Measurements from ENCODE around the gene TPM3.
"Not testable (repeated sequence)": the region's sequence is repeated elsewhere in the genome, so short reads cannot be mapped to it uniquely, and the experiment has no call there.

The TPM3 gene

DNA sequence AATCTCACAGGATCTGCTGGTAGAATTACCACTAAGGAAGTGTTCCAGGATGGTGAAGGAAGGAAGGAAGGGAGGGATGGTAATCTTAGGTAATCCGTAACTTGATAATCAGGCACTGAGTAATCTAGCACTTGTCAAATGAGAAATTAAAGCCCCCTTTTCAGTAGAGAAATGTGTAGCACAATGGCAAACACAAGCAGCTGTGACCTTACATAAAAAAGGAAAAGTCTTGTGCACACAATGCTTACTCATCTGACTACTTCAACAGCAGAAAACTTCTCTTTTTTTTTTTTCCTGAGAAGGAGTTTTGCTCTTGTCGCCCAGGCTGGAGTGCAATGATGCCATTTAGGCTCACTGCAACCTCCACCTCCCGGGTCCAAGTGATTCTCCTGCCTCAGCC, 43.1 kb downstream of the TPM3 start:
- ATAC-seq: no peak
- TF ChIP-seq, protein P1, sequence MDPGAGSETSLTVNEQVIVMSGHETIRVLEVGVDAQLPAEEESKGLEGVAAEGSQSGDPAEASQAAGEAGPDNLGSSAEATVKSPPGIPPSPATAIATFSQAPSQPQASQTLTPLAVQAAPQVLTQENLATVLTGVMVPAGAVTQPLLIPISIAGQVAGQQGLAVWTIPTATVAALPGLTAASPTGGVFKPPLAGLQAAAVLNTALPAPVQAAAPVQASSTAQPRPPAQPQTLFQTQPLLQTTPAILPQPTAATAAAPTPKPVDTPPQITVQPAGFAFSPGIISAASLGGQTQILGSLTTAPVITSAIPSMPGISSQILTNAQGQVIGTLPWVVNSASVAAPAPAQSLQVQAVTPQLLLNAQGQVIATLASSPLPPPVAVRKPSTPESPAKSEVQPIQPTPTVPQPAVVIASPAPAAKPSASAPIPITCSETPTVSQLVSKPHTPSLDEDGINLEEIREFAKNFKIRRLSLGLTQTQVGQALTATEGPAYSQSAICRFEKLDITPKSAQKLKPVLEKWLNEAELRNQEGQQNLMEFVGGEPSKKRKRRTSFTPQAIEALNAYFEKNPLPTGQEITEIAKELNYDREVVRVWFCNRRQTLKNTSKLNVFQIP (CRISPR knock-in tag; IDR thresholded peaks at IDR 0.05; ENCODE audit: borderline replicate concordance, low read depth): no peak
- TF ChIP-seq ZFP30 (CRISPR knock-in tag; IDR thresholded peaks at IDR 0.05): no peak
- TF ChIP-seq, protein P2, sequence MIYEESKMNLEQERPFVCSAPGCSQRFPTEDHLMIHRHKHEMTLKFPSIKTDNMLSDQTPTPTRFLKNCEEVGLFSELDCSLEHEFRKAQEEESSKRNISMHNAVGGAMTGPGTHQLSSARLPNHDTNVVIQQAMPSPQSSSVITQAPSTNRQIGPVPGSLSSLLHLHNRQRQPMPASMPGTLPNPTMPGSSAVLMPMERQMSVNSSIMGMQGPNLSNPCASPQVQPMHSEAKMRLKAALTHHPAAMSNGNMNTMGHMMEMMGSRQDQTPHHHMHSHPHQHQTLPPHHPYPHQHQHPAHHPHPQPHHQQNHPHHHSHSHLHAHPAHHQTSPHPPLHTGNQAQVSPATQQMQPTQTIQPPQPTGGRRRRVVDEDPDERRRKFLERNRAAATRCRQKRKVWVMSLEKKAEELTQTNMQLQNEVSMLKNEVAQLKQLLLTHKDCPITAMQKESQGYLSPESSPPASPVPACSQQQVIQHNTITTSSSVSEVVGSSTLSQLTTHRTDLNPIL (CRISPR knock-in tag; IDR thresholded peaks at IDR 0.05; ENCODE audit: low read depth): no peak
- TF ChIP-seq ZNF70 (CRISPR knock-in tag; IDR thresholded peaks at IDR 0.05): no peak
- TF ChIP-seq ZC3H10 (CRISPR knock-in tag; IDR thresholded peaks at IDR 0.05): no peak
- TF ChIP-seq, protein P3, sequence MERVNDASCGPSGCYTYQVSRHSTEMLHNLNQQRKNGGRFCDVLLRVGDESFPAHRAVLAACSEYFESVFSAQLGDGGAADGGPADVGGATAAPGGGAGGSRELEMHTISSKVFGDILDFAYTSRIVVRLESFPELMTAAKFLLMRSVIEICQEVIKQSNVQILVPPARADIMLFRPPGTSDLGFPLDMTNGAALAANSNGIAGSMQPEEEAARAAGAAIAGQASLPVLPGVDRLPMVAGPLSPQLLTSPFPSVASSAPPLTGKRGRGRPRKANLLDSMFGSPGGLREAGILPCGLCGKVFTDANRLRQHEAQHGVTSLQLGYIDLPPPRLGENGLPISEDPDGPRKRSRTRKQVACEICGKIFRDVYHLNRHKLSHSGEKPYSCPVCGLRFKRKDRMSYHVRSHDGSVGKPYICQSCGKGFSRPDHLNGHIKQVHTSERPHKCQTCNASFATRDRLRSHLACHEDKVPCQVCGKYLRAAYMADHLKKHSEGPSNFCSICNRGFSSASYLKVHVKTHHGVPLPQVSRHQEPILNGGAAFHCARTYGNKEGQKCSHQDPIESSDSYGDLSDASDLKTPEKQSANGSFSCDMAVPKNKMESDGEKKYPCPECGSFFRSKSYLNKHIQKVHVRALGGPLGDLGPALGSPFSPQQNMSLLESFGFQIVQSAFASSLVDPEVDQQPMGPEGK (CRISPR knock-in tag; IDR thresholded peaks at IDR 0.05; ENCODE audit: borderline replicate concordance): no peak
- TF ChIP-seq, protein P4, sequence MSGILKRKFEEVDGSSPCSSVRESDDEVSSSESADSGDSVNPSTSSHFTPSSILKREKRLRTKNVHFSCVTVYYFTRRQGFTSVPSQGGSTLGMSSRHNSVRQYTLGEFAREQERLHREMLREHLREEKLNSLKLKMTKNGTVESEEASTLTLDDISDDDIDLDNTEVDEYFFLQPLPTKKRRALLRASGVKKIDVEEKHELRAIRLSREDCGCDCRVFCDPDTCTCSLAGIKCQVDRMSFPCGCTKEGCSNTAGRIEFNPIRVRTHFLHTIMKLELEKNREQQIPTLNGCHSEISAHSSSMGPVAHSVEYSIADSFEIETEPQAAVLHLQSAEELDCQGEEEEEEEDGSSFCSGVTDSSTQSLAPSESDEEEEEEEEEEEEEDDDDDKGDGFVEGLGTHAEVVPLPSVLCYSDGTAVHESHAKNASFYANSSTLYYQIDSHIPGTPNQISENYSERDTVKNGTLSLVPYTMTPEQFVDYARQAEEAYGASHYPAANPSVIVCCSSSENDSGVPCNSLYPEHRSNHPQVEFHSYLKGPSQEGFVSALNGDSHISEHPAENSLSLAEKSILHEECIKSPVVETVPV (CRISPR knock-in tag; IDR thresholded peaks at IDR 0.05): no peak
- TF ChIP-seq TOX (CRISPR knock-in tag; IDR thresholded peaks at IDR 0.05; ENCODE audit: borderline replicate concordance): no peak
- TF ChIP-seq, protein P5, sequence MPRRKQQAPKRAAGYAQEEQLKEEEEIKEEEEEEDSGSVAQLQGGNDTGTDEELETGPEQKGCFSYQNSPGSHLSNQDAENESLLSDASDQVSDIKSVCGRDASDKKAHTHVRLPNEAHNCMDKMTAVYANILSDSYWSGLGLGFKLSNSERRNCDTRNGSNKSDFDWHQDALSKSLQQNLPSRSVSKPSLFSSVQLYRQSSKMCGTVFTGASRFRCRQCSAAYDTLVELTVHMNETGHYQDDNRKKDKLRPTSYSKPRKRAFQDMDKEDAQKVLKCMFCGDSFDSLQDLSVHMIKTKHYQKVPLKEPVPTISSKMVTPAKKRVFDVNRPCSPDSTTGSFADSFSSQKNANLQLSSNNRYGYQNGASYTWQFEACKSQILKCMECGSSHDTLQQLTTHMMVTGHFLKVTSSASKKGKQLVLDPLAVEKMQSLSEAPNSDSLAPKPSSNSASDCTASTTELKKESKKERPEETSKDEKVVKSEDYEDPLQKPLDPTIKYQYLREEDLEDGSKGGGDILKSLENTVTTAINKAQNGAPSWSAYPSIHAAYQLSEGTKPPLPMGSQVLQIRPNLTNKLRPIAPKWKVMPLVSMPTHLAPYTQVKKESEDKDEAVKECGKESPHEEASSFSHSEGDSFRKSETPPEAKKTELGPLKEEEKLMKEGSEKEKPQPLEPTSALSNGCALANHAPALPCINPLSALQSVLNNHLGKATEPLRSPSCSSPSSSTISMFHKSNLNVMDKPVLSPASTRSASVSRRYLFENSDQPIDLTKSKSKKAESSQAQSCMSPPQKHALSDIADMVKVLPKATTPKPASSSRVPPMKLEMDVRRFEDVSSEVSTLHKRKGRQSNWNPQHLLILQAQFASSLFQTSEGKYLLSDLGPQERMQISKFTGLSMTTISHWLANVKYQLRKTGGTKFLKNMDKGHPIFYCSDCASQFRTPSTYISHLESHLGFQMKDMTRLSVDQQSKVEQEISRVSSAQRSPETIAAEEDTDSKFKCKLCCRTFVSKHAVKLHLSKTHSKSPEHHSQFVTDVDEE (CRISPR knock-in tag; IDR thresholded peaks at IDR 0.05): no peak
- no peak for TF ChIP-seq ESRRG (CRISPR knock-in tag; IDR thresholded peaks at IDR 0.05)
- no peak for TF ChIP-seq ARNTL (CRISPR knock-in tag; IDR thresholded peaks at IDR 0.05; ENCODE audit: borderline replicate concordance, low read depth)
- no peak for TF ChIP-seq ZFP3 (CRISPR knock-in tag; IDR thresholded peaks at IDR 0.05)
- TF ChIP-seq CSDC2 (CRISPR knock-in tag; IDR thresholded peaks at IDR 0.05): no peak
- no peak for TF ChIP-seq BACH2 (CRISPR knock-in tag; IDR thresholded peaks at IDR 0.05; ENCODE audit: borderline replicate concordance)
- TF ChIP-seq SNAI2 (CRISPR knock-in tag; IDR thresholded peaks at IDR 0.05): no peak
- no peak for TF ChIP-seq GLIS3 (CRISPR knock-in tag; IDR thresholded peaks at IDR 0.05)
- no peak for TF ChIP-seq TCF4 (CRISPR knock-in tag; IDR thresholded peaks at IDR 0.05; ENCODE audit: borderline replicate concordance)

GRCh38 chr1:154147505-154147904, 44.4 kb downstream of the TPM3 start:
- ATAC-seq: not testable (repeated sequence)

DNA sequence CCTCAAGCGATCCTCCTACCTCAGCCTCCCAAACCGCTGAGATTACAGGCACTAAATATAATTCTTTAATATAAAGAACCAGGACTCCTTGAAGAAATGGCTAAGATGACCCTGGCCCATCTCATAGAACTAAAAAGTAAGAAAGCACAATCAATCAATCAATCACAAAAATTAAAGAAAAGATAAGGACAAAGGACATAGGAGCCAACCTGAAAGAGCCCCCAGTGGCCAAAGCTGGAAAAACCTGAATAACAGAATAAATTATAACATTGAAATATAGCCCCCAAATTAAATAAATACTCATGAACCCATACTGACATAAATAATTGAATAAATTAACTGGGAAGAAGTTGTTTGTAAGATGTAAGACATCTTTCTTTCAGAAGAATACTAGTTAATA, 45.9 kb downstream of the TPM3 start:
- ATAC-seq: peak; percentile 38; the same call in 1 of the 3 replicates
- TF ChIP-seq RARB (CRISPR knock-in tag; IDR thresholded peaks at IDR 0.05) (no peak), BACH2 (CRISPR knock-in tag; IDR thresholded peaks at IDR 0.05; ENCODE audit: borderline replicate concordance) (no peak), PPARA (CRISPR knock-in tag; IDR thresholded peaks at IDR 0.05; ENCODE audit: borderline replicate concordance) (no peak), SNAI2 (CRISPR knock-in tag; IDR thresholded peaks at IDR 0.05) (no peak)
- TF ChIP-seq, protein P2 (CRISPR knock-in tag; IDR thresholded peaks at IDR 0.05; ENCODE audit: low read depth): no peak

Data from SK-N-SH treated with all-trans-retinoic acid at 6 μM for 48 hours (cell line).